Measurements from ENCODE around the gene DCTN1.

DCTN1 gene

DNA sequence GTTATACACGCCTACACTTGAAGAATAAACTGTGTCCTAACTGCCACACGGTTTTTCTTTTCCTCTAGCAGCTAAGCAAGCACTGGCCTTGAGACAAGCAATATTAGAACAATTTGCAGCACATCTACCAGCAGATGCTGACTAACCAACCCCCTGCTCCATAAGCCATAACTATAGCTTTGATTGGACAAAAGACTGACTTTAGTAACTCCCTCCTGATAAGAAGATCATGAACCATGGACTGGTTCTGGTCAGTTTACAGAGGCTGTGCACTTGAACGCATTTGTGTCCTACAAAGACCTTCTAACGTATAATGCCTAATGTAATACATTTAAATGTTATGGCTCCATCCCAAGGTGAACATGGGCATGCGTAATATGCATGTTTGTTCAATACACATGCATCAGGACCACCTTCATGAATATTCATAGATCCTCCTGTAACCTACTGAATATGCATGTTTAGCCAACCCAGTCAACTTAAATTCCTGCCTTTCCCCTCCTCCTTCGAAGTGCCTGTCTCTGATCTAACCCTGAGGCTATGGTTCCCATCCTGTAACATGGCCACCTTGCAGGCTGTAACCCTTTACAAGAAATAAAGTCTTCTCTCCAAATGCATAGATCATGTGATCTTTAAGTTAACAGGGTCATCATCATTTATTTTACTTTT lies 63.4 kb downstream of the DCTN1 start:
- DNase-seq: no peak

GRCh38 chr2:74314107-74314506 lies 66.0 kb downstream of the DCTN1 start:
- no peak for DNase-seq

DNA sequence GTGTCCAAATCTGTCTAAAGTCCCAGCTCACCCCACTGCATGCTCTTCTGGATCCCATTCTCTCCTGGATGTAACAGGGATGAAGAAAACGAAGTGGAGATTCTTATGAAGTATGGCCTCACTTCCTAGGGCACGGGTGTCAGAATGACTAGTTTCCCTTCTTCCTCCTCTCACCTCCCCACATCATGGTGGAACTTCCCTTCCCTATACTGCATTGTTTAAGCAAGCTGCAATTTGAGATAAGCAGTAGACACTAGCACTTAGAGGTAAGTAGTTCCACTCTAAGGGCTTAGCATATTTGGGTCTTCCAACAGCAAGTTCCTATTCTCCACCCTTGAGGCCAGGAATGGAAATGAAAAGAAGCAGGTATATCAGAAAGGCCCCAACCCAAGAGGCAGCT lies 66.6 kb downstream of the DCTN1 start:
- no peak for DNase-seq

GRCh38 chr2:74312913-74313312 lies 67.2 kb downstream of the DCTN1 start:
- no peak for DNase-seq
